Measurements from ENCODE around the gene TJP1. TPM values are rescaled to one million over a fixed set of nuclear protein-coding genes. Genes with fewer than 3 reads are reported as not detected.

The TJP1 gene
- total and polyA plus RNA-seq, 12 donors: 15.0 to 68.3 (median 50.1) TPM

- intact Hi-C loops (cut with DNase I): no loop called here
- 83 to 88% (median 84%) methylated on average over 8 of the region's 8 CpGs for WGBS, 4 donors
These were observed 110.7 kb downstream of the TJP1 start for GRCh38 chr15:29711531-29711930.

GRCh38 chr15:29708519-29708918, 113.7 kb downstream of the TJP1 start:
- Histone ChIP-seq H3K4me1 (replicated peaks in 1 of 2) (no peaks in the 10 kb centered on the region), H3K4me3 (no peak overlapping the region), H3K27ac (no peak overlapping the region), H3K27me3 (no peaks in the 10 kb centered on the region), H3K9me3 (replicated peaks in 1 of 3) (no peaks in the 10 kb centered on the region), H3K36me3 (replicated peaks in 1 of 2) (peaks cover 0 to 60% of the 10 kb centered on the region in 2 donors)
- TF ChIP-seq CTCF (IDR thresholded peaks at IDR 0.05) (no peak), POLR2A (IDR thresholded peaks at IDR 0.05) (no peak)
- intact Hi-C loops (cut with DNase I): no loop called here
- DNase-seq: no peak
- 80 to 90% (median 85%) methylated on average over 4 of the region's 4 CpGs for WGBS, 4 donors

More at GRCh38 chr15:29711531-29711930, 110.7 kb downstream of the TJP1 start:
- Histone ChIP-seq H3K9me3 (replicated peaks in 1 of 3) (no peaks in the 10 kb centered on the region), H3K4me3 (no peak overlapping the region), H3K27me3 (no peaks in the 10 kb centered on the region), H3K27ac (no peak overlapping the region), H3K4me1 (replicated peaks in 1 of 2) (no peaks in the 10 kb centered on the region), H3K36me3 (replicated peaks in 1 of 2) (peaks cover 0 to 62% of the 10 kb centered on the region in 2 donors)
- no peak for DNase-seq
- TF ChIP-seq POLR2A (IDR thresholded peaks at IDR 0.05): no peak
- no peak for TF ChIP-seq CTCF (IDR thresholded peaks at IDR 0.05)

- Histone ChIP-seq H3K36me3 (replicated peaks in 1 of 2) (peaks cover 0 to 69% of the 10 kb centered on the region in 2 donors), H3K27ac (no peak overlapping the region), H3K27me3 (no peaks in the 10 kb centered on the region), H3K4me1 (replicated peaks in 1 of 2) (no peaks in the 10 kb centered on the region), H3K4me3 (no peak overlapping the region), H3K9me3 (replicated peaks in 1 of 3) (no peaks in the 10 kb centered on the region)
- no peak for DNase-seq
- no peak for TF ChIP-seq POLR2A (IDR thresholded peaks at IDR 0.05)
- TF ChIP-seq CTCF (IDR thresholded peaks at IDR 0.05): no peak
- intact Hi-C loops (cut with DNase I): no loop called here
- 87 to 93% (median 91%) methylated on average over 6 of the region's 6 CpGs for WGBS, 4 donors
These were observed 117.2 kb downstream of the TJP1 start for GRCh38 chr15:29704950-29705597.

GRCh38 chr15:29701151-29701550, 121.1 kb downstream of the TJP1 start:
- H3K27me3 ChIP-seq: no peaks in the 10 kb centered on the region
- no peaks in the 10 kb centered on the region for H3K9me3 ChIP-seq (replicated peaks in 1 of 3)
- peaks cover 0 to 37% of the 10 kb centered on the region in 2 donors for H3K36me3 ChIP-seq (replicated peaks in 1 of 2)
- no peaks in the 10 kb centered on the region for H3K4me1 ChIP-seq (replicated peaks in 1 of 2)
- DNase-seq: no peak
- intact Hi-C loops (cut with DNase I): no loop called here
- 89 to 95% (median 92%) methylated on average over 5 of the region's 5 CpGs for WGBS, 4 donors
- no peak overlapping the region for H3K4me3 ChIP-seq
- H3K27ac ChIP-seq: no peak overlapping the region
- TF ChIP-seq POLR2A (IDR thresholded peaks at IDR 0.05) (no peak), CTCF (IDR thresholded peaks at IDR 0.05) (no peak)
